ENCODE measurements around the gene ADAM17.
"Not testable (repeated sequence)": the region's sequence is repeated elsewhere in the genome, so short reads cannot be mapped to it uniquely, and the experiment has no call there.

The ADAM17 gene

GRCh38 chr2:9560628-9561027 lies 5.0 kb upstream of the ADAM17 start:
- no peak for DNase-seq

- no peak for DNase-seq
These were observed 3.3 kb upstream of the ADAM17 start for GRCh38 chr2:9558948-9559381.

- DNase-seq: peak; percentile 8
These were observed 602 bp upstream of the ADAM17 start for GRCh38 chr2:9556121-9556743.

- peak; percentile 3 for DNase-seq
These were observed 721 bp downstream of the ADAM17 start for GRCh38 chr2:9554921-9555296.

- no peak for DNase-seq
These were observed 3.1 kb downstream of the ADAM17 start for GRCh38 chr2:9552219-9553178.

- DNase-seq: not testable (repeated sequence)
These were observed 4.7 kb downstream of the ADAM17 start for GRCh38 chr2:9550859-9551391.

GRCh38 chr2:9549420-9549819 lies 6.2 kb downstream of the ADAM17 start:
- DNase-seq: no peak

GRCh38 chr2:9548506-9548905 lies 7.1 kb downstream of the ADAM17 start:
- DNase-seq: no peak

- DNase-seq: no peak
These were observed 8.2 kb downstream of the ADAM17 start for GRCh38 chr2:9547262-9547991.

- no peak for DNase-seq
These were observed 10.1 kb downstream of the ADAM17 start for GRCh38 chr2:9545502-9545901.

- DNase-seq: no peak
These were observed 12.1 kb downstream of the ADAM17 start for GRCh38 chr2:9543557-9543956.

- DNase-seq: no peak
These were observed 16.1 kb downstream of the ADAM17 start for GRCh38 chr2:9539531-9539930.

- DNase-seq: no peak
These were observed 17.6 kb downstream of the ADAM17 start for GRCh38 chr2:9538000-9538507.

- no peak for DNase-seq
These were observed 19.1 kb downstream of the ADAM17 start for GRCh38 chr2:9536504-9536903.

- no peak for DNase-seq
These were observed 20.5 kb downstream of the ADAM17 start for GRCh38 chr2:9535177-9535576.

- no peak for DNase-seq
These were observed 22.0 kb downstream of the ADAM17 start for GRCh38 chr2:9533663-9534062.

GRCh38 chr2:9532421-9532820 lies 23.2 kb downstream of the ADAM17 start:
- no peak for DNase-seq

- DNase-seq: no peak
These were observed 27.4 kb downstream of the ADAM17 start for GRCh38 chr2:9527995-9528787.

- DNase-seq: no peak
These were observed 30.4 kb downstream of the ADAM17 start for GRCh38 chr2:9525266-9525665.

GRCh38 chr2:9524291-9524690 lies 31.3 kb downstream of the ADAM17 start:
- DNase-seq: no peak

- DNase-seq: no peak
These were observed 36.4 kb downstream of the ADAM17 start for GRCh38 chr2:9519250-9519649.

GRCh38 chr2:9518780-9519179 lies 36.9 kb downstream of the ADAM17 start:
- DNase-seq: no peak

All from activated effector memory CD4-positive, alpha-beta T cell treated with Interleukin-2 at 50 U/mL for 16 hours (primary cell).